Measurements from ENCODE around the gene TBC1D16. TPM values are rescaled to one million over a fixed set of nuclear protein-coding genes. Genes with fewer than 3 reads are reported as not detected.
"Not testable (repeated sequence)": the region's sequence is repeated elsewhere in the genome, so short reads cannot be mapped to it uniquely, and the experiment has no call there.

The TBC1D16 gene
- total and polyA plus RNA-seq, 11 donors = 5.3 to 22.1 (median 17.4) TPM

GRCh38 chr17:79899584-79899983 is 136.1 kb downstream of the TBC1D16 start:
- Histone ChIP-seq H3K36me3 (no peaks in the 10 kb centered on the region), H3K9me3 (peaks cover 0 to 11% (median 0%) of the 10 kb centered on the region in 12 donors), H3K27ac (no peak overlapping the region), H3K27me3 (peaks cover 0 to 28% (median 4%) of the 10 kb centered on the region in 9 donors), H3K4me1 (no peaks in the 10 kb centered on the region), H3K4me3 (no peak overlapping the region)
- ATAC-seq (no peak), DNase-seq (no peak)
- intact Hi-C loops (cut with DNase I) = no loop called here
- 76 to 85% (median 81%) methylated on average over 4 of the region's 4 CpGs for WGBS, 4 donors
- TF ChIP-seq POLR2A (IDR thresholded peaks at IDR 0.05) = no peak

DNA sequence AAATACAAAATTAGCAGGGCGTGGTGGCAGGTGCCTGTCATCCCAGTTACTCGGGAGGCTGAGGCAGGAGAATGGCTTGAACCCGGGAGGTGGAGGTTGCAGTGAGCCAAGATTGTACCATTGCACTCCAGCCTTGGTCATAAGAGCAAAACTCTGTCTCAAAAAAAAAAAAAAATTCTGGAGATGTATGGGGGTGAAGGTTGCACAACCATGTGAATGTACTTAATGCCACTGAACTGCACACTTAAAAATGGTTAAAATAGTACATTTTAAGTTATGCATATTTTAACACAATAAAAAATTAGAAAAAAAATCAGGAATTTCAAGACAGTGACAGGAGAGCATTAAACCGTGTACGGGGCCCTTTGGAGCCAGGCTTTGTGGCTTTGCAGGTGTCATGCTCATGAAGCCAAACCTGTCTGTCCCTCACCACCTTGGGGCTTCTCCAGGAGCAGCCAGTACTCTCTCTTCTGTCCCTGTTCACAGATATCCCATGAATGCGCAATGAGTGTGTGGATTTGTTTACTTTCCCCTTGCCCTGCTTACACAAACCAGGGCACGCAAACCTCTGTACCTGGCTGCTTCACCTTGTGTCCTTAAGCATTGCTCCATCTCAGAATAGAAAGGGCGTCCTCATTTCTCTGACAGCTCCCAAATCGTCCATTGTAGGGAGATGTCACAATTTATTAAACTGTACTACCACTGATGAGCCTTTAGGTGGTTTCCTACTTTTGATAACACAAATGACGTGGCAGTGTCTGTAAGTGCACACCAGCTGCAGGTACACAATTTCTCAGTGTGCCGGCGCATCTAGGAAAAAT is 138.2 kb downstream of the TBC1D16 start:
- WGBS, 4 donors = 69 to 85% (median 77%) methylated on average over 12 of the region's 12 CpGs
- peaks cover 0 to 11% (median 0%) of the 10 kb centered on the region in 12 donors for H3K9me3 ChIP-seq
- ATAC-seq (no peak), DNase-seq (no peak)
- H3K27ac ChIP-seq = no peak overlapping the region
- intact Hi-C loops (cut with DNase I) = no loop called here
- peaks cover 0 to 16% (median 0%) of the 10 kb centered on the region in 9 donors for H3K27me3 ChIP-seq
- no peaks in the 10 kb centered on the region for H3K36me3 ChIP-seq
- no peak for TF ChIP-seq POLR2A (IDR thresholded peaks at IDR 0.05)
- TF ChIP-seq, protein P1, sequence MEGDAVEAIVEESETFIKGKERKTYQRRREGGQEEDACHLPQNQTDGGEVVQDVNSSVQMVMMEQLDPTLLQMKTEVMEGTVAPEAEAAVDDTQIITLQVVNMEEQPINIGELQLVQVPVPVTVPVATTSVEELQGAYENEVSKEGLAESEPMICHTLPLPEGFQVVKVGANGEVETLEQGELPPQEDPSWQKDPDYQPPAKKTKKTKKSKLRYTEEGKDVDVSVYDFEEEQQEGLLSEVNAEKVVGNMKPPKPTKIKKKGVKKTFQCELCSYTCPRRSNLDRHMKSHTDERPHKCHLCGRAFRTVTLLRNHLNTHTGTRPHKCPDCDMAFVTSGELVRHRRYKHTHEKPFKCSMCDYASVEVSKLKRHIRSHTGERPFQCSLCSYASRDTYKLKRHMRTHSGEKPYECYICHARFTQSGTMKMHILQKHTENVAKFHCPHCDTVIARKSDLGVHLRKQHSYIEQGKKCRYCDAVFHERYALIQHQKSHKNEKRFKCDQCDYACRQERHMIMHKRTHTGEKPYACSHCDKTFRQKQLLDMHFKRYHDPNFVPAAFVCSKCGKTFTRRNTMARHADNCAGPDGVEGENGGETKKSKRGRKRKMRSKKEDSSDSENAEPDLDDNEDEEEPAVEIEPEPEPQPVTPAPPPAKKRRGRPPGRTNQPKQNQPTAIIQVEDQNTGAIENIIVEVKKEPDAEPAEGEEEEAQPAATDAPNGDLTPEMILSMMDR (IDR thresholded peaks at IDR 0.05) = no peak
- no peaks in the 10 kb centered on the region for H3K4me1 ChIP-seq
- H3K4me3 ChIP-seq = no peak overlapping the region

- H3K27ac ChIP-seq; ATAC-seq; intact Hi-C loops (cut with DNase I); DNase-seq; H3K4me3 ChIP-seq; H3K9me3 ChIP-seq; H3K36me3 ChIP-seq: not testable (repeated sequence)
- Histone ChIP-seq H3K4me1 (peaks cover 0 to 15% (median 11%) of the 10 kb centered on the region in 12 donors), H3K27me3 (peaks cover 0 to 38% (median 2%) of the 10 kb centered on the region in 9 donors)
- WGBS, 4 donors = 93 to 94% (median 93%) methylated on average over 4 of the region's 4 CpGs
Observed at GRCh38 chr17:79893457-79893856, 142.2 kb downstream of the TBC1D16 start.

GRCh38 chr17:79892457-79893241 is 143.0 kb downstream of the TBC1D16 start:
- TF ChIP-seq POLR2A (IDR thresholded peaks at IDR 0.05) = no peak
- TF ChIP-seq, protein P1 (IDR thresholded peaks at IDR 0.05) = no peak
- intact Hi-C loops (cut with DNase I) = no loop called here
- H3K27me3 ChIP-seq = peaks cover 0 to 45% (median 7%) of the 10 kb centered on the region in 9 donors
- H3K27ac ChIP-seq = no peak overlapping the region
- ATAC-seq (peak in 2 of 4 donors; percentile 21 to 24), DNase-seq (peak in 2 of 5 donors; percentile 33 to 49)
- H3K36me3 ChIP-seq = no peaks in the 10 kb centered on the region
- peaks cover 0 to 15% (median 11%) of the 10 kb centered on the region in 12 donors for H3K4me1 ChIP-seq
- H3K9me3 ChIP-seq = no peaks in the 10 kb centered on the region
- no peak overlapping the region for H3K4me3 ChIP-seq
- WGBS, 4 donors = 74 to 83% (median 79%) methylated on average over 10 to 11 of the region's 11 CpGs
